Neural crest cell (in vitro differentiated cells): ENCODE results near the gene PACSIN1. TPM values are rescaled to one million over a fixed set of nuclear protein-coding genes. Genes with fewer than 3 reads are reported as not detected.

Experiments used
- DNase-seq: peaks from one replicate; pipeline ENCODE4 v3.0.0; 2021; ENCODE audit warnings: low read depth, mixed read lengths, low spot score
- H3K27ac Mint-ChIP-seq: one replicate; pipeline ENCODE4 v1.8.0; 2021; ENCODE audit warnings: mild to moderate bottlenecking, mixed read lengths; ENCODE audit not compliant: unreplicated experiment
- H3K27me3 Mint-ChIP-seq: 2 replicates; pipeline ENCODE4 v1.8.0; 2021; ENCODE audit warnings: low read depth, mild to moderate bottlenecking, mixed read lengths
- H3K36me3 Mint-ChIP-seq: 2 replicates; pipeline ENCODE4 v1.8.0; 2021; ENCODE audit warnings: low read depth, mild to moderate bottlenecking, mixed read lengths
- H3K4me1 Mint-ChIP-seq: 2 replicates; pipeline ENCODE4 v1.8.0; 2021; ENCODE audit warnings: mixed read lengths
- H3K4me3 Mint-ChIP-seq: one replicate; pipeline ENCODE4 v1.8.0; 2021; ENCODE audit warnings: mild to moderate bottlenecking, mixed read lengths
- H3K9me3 Mint-ChIP-seq: 2 replicates; pipeline ENCODE4 v1.8.0; 2021; ENCODE audit warnings: mixed read lengths
- long read RNA-seq: library from polyadenylated mRNA; unstranded; transcript quantifications from one replicate; pipeline ENCODE4 v2.0.0, GENCODE V29; 2020
- total RNA-seq: library from RNA; stranded (reverse); gene quantifications from 2 replicates; pipeline ENCODE4 v1.2.1, GENCODE V29; 2021
- TF ChIP-seq, protein P1 (sequence below): fragments of 200-600 bp; sonication (generic); conservative IDR thresholded peaks from 2 replicates; pipeline ENCODE4 v1.5.0; 2021; ENCODE audit warnings: antibody characterized with exemption, mild to moderate bottlenecking

PACSIN1 gene, protein sequence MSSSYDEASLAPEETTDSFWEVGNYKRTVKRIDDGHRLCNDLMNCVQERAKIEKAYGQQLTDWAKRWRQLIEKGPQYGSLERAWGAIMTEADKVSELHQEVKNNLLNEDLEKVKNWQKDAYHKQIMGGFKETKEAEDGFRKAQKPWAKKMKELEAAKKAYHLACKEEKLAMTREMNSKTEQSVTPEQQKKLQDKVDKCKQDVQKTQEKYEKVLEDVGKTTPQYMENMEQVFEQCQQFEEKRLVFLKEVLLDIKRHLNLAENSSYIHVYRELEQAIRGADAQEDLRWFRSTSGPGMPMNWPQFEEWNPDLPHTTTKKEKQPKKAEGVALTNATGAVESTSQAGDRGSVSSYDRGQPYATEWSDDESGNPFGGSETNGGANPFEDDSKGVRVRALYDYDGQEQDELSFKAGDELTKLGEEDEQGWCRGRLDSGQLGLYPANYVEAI
- 0.30 and 0.44 TPM in 2 replicates for total RNA-seq
- long read RNA-seq: 0 reads

DNA sequence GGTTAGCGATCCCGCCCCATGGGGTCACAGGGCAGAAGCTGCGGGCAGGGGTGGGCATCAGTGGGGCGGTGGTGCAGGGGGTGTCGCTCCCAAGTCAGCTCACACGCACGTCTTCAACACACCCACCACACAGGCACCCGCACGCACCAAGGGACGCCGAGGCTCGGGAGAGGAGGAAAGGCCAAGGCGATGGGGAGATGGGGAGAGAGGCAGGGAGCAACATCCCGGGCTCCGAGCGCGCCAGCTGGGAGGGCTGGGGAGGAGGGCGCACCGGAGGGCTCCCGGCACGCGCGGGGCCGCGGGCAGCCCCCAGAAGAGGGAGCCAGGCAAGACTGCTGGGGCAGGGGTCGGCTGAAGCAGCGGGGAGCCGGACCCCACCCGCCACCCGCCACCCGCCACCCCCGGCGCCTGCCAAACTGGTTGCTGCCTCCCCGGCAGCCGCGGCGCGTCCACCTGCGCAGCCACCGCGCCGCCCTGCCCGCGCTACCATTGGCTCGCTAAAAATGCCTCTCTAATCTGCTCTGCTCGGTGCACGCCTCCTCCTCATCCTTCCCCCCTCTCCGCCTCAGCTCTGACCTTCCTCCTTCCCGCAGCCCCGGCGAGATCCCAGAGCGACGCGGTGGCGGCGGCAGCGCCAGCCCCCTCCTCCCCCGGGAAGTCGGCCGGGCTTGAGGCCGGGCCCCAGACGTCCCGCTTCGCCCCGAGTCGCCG is at the start of gene PACSIN1:
Gene PACSIN1, plus strand, starts transcription at position 546 of the 711 bp plus-strand sequence. CDS start 60,230 bp downstream, outside the sequence.
- H3K36me3 Mint-ChIP-seq: no peaks in the 10 kb centered on the region
- peak within 1 kb of the TSS; percentile 67 for H3K4me3 Mint-ChIP-seq
- H3K27me3 Mint-ChIP-seq: peaks cover 33% of the 10 kb centered on the region
- peak; percentile 21 for DNase-seq
- H3K27ac Mint-ChIP-seq: no peak within 1 kb of the TSS
- H3K9me3 Mint-ChIP-seq: no peaks in the 10 kb centered on the region
- TF ChIP-seq, protein P1, sequence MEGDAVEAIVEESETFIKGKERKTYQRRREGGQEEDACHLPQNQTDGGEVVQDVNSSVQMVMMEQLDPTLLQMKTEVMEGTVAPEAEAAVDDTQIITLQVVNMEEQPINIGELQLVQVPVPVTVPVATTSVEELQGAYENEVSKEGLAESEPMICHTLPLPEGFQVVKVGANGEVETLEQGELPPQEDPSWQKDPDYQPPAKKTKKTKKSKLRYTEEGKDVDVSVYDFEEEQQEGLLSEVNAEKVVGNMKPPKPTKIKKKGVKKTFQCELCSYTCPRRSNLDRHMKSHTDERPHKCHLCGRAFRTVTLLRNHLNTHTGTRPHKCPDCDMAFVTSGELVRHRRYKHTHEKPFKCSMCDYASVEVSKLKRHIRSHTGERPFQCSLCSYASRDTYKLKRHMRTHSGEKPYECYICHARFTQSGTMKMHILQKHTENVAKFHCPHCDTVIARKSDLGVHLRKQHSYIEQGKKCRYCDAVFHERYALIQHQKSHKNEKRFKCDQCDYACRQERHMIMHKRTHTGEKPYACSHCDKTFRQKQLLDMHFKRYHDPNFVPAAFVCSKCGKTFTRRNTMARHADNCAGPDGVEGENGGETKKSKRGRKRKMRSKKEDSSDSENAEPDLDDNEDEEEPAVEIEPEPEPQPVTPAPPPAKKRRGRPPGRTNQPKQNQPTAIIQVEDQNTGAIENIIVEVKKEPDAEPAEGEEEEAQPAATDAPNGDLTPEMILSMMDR: no peak
- peaks cover 16% of the 10 kb centered on the region for H3K4me1 Mint-ChIP-seq

DNA sequence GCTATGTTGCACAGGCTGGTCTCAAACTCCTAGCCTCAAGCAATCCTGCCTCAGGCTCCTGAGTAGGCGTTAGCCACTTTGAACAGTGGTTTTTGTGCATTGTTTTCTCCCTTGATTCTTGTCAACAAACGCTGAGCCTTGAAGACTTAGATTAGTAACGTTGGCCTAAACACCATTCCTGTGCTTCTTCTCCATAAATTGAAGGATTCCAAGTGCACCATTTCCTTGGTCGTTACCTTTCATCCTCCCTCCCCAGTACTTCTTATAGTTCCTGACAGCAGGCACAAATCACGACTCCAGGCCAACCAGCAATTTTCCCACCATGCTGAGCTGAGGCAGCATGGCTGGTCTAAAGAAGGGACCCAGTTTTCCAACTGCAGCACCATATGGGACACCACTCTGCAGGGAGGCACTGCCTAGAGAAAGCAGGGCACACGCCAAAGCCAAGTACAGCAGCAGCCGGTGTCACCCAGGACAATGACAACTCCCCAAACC is 49.0 kb upstream of the PACSIN1 start:
- TF ChIP-seq, protein P1: no peak
- H3K4me1 Mint-ChIP-seq: peaks cover 22% of the 10 kb centered on the region
- no peak overlapping the region for H3K4me3 Mint-ChIP-seq
- no peak for DNase-seq
- H3K27ac Mint-ChIP-seq: no peak overlapping the region
- H3K27me3 Mint-ChIP-seq: no peaks in the 10 kb centered on the region
- no peaks in the 10 kb centered on the region for H3K9me3 Mint-ChIP-seq
- peaks cover 45% of the 10 kb centered on the region for H3K36me3 Mint-ChIP-seq

DNA sequence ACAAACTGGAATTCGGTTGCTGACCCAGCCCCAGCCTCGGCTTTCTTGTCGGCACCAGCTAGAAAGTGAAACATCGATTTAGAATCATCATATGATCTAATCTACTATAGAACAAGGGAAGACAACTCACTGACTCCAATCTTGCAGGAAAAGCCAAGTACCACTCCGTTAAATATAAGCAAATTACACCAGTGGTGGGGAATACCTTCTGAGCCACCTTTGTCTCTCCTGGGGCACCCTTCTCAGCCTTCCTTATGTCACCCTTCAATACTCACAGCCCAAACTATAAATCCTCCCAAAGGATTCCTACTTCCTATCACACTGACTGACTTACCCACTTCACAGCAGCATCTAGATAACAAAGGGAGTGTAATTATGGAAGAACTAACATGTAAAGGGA is 47.5 kb upstream of the PACSIN1 start:
- Mint-ChIP-seq H3K27ac (peak overlapping the region; percentile 37), H3K9me3 (no peaks in the 10 kb centered on the region), H3K4me3 (peak overlapping the region; percentile 66), H3K36me3 (peaks cover 45% of the 10 kb centered on the region), H3K4me1 (peaks cover 16% of the 10 kb centered on the region), H3K27me3 (no peaks in the 10 kb centered on the region)
- TF ChIP-seq, protein P1: no peak
- no peak for DNase-seq

DNA sequence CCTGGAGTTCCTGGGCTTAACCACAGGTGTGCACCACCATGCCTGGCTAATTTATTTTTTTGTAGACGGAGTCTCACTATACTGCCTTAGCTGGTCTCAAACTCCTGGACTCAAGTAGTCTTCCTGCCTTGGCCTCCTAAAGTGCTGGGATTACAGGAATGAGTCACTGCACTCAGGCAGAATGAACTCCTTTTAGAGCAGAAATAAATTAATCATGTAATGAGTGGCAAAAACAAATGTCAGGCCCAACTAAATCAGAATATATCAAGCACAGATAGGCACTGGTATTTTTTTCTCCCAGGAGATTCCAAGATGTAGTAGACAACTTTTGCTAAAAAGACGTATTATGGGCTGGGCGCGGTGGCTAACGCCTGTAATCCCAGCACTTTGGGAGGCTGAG is 42.6 kb upstream of the PACSIN1 start:
- Mint-ChIP-seq H3K27ac (no peak overlapping the region), H3K9me3 (no peaks in the 10 kb centered on the region), H3K4me1 (peaks cover 33% of the 10 kb centered on the region), H3K36me3 (peaks cover 34% of the 10 kb centered on the region), H3K4me3 (peak overlapping the region; percentile 100), H3K27me3 (no peaks in the 10 kb centered on the region)
- TF ChIP-seq, protein P1: no peak
- DNase-seq: no peak

DNA sequence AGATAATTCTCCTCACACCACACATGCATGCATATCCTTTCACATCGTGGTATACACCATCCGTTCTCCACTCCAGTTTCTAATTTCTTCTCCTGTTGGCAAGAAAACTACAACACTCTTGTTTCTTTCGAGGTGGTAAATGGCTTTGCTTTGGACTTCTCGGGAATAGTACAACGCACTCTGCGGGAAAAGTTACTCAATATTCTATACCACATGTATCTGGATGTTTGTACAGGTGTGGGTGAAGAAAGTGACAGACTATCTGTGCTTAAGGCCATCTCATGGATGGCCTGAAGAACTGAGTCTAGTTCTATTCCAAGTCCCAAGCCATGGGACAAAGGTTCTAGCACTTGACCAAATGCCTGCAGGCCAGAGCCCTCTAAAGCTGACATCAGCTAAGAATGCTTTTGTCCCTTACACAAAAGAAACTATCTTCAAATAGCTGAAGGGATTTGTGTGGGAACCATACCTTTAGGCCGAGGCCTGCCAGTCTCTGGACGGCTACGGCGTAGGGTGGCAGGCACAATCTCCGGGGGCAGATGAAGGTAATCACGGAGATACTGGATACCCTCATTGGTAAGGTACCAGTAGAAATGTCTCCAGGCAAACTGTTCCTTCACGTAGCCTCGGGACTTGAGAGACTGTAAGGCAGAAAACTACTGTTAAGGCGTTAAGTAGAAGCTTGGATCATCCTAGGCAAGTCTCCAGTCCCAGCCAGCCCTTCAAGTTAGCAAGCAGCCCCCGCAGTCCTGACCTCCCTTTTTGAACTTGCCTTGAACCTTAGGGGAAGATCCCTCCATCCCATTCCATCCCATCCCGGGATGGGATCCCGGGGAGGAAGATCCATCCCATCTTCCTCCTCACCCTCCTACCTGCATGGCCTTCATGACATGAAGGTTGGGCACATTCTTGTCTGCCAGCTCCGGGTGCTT is 41.4 kb upstream of the PACSIN1 start:
- Mint-ChIP-seq H3K27ac (peak overlapping the region; percentile 100), H3K36me3 (peaks cover 30% of the 10 kb centered on the region), H3K9me3 (no peaks in the 10 kb centered on the region), H3K4me3 (peak overlapping the region; percentile 100), H3K27me3 (peaks cover 3% of the 10 kb centered on the region), H3K4me1 (peaks cover 29% of the 10 kb centered on the region)
- TF ChIP-seq, protein P1: no peak
- DNase-seq: no peak
